HG03354 (cell line): Measurements from ENCODE around the gene NAV3.

Experiments used
- ATAC-seq: cut with Tn5 transposase; IDR thresholded peaks from one replicate; pipeline ENCODE4 v1.9.1; 2021; ENCODE audit warnings: mild to moderate bottlenecking; ENCODE audit not compliant: unreplicated experiment, poor library complexity, severe bottlenecking

Gene NAV3

GRCh38 chr12:77830583-77831351, at the start of gene NAV3:
TSS of gene NAV3 (plus strand) at chr12:77830894. CDS start at chr12:77831462, 568 bp downstream.
- ATAC-seq, result no peak

- no peak for ATAC-seq
Observed at GRCh38 chr12:77782034-77782433, 48.7 kb upstream of the NAV3 start.

- ATAC-seq, result no peak
Observed at GRCh38 chr12:77782766-77783165, 47.9 kb upstream of the NAV3 start.

GRCh38 chr12:77785211-77785610, 45.5 kb upstream of the NAV3 start:
- no peak for ATAC-seq

GRCh38 chr12:77786675-77787074, 44.0 kb upstream of the NAV3 start:
- ATAC-seq, result no peak

- no peak for ATAC-seq
Observed at GRCh38 chr12:77788231-77789168, 42.2 kb upstream of the NAV3 start.

- ATAC-seq, result no peak
Observed at GRCh38 chr12:77795699-77796098, 35.0 kb upstream of the NAV3 start.

- ATAC-seq, result no peak
Observed at GRCh38 chr12:77796775-77797174, 33.9 kb upstream of the NAV3 start.

- no peak for ATAC-seq
Observed at GRCh38 chr12:77800501-77800900, 30.2 kb upstream of the NAV3 start.

GRCh38 chr12:77808534-77808933, 22.2 kb upstream of the NAV3 start:
- no peak for ATAC-seq

- ATAC-seq, result no peak
Observed at GRCh38 chr12:77813558-77813957, 17.1 kb upstream of the NAV3 start.

- no peak for ATAC-seq
Observed at GRCh38 chr12:77814386-77814785, 16.3 kb upstream of the NAV3 start.

- peak; percentile 92 for ATAC-seq
Observed at GRCh38 chr12:77816196-77816595, 14.5 kb upstream of the NAV3 start.

- no peak for ATAC-seq
Observed at GRCh38 chr12:77817276-77817675, 13.4 kb upstream of the NAV3 start.

- no peak for ATAC-seq
Observed at GRCh38 chr12:77818351-77818750, 12.3 kb upstream of the NAV3 start.

- no peak for ATAC-seq
Observed at GRCh38 chr12:77821699-77822203, 8.9 kb upstream of the NAV3 start.

GRCh38 chr12:77833329-77833728, 2.6 kb downstream of the NAV3 start:
- no peak for ATAC-seq

GRCh38 chr12:77834618-77835017, 3.9 kb downstream of the NAV3 start:
- no peak for ATAC-seq

- ATAC-seq, result no peak
Observed at GRCh38 chr12:77835969-77836368, 5.3 kb downstream of the NAV3 start.

GRCh38 chr12:77837876-77838291, 7.2 kb downstream of the NAV3 start:
- ATAC-seq, result no peak

GRCh38 chr12:77841521-77841920, 10.8 kb downstream of the NAV3 start:
- no peak for ATAC-seq
